ENCODE data around the gene TCF23. TPM values are rescaled to one million over a fixed set of nuclear protein-coding genes. Genes with fewer than 3 reads are reported as not detected.

The TCF23 gene
- total RNA-seq, 1 experiment from 2014 or later: 0.13 TPM

GRCh38 chr2:27150639-27151230, 1.9 kb downstream of the TCF23 start:
- ATAC-seq (no peak), DNase-seq (ENCODE audit: low spot score) (no peak)
- H3K27ac Mint-ChIP-seq: no peak overlapping the region
- no peaks in the 10 kb centered on the region for H3K27me3 Mint-ChIP-seq (ENCODE audit: low read depth)
- no peaks in the 10 kb centered on the region for H3K9me3 Mint-ChIP-seq
- H3K4me3 Mint-ChIP-seq: no peak overlapping the region
- H3K4me1 Mint-ChIP-seq: no peaks in the 10 kb centered on the region
- CTCF ChIA-PET: interaction anchor here (0.5 to 3.4 kb wide), 7 partner anchors 16 to 112 kb away, joined by 4 to 22 read pairs (median 9); partner anchors contain the start of gene PREB
- TF ChIP-seq AFF4 (CRISPR knock-in tag; IDR thresholded peaks at IDR 0.05; ENCODE audit: borderline replicate concordance) (no peak), SOX15 (CRISPR knock-in tag; IDR thresholded peaks at IDR 0.05) (no peak), ZSCAN18 (CRISPR knock-in tag; IDR thresholded peaks at IDR 0.05) (no peak), TEAD4 (CRISPR knock-in tag; IDR thresholded peaks at IDR 0.05) (no peak), HMGXB4 (CRISPR knock-in tag; IDR thresholded peaks at IDR 0.05) (no peak), RELA (CRISPR knock-in tag; IDR thresholded peaks at IDR 0.05; ENCODE audit: borderline replicate concordance) (no peak), ZNF121 (CRISPR knock-in tag; IDR thresholded peaks at IDR 0.05) (no peak), MLX (CRISPR knock-in tag; IDR thresholded peaks at IDR 0.05) (no peak), SMAD3 (CRISPR knock-in tag; IDR thresholded peaks at IDR 0.05; ENCODE audit: borderline replicate concordance) (no peak)
- no peaks in the 10 kb centered on the region for H3K36me3 Mint-ChIP-seq
- POLR2A ChIA-PET: no interaction called here

GRCh38 chr2:27152102-27152795, 3.4 kb downstream of the TCF23 start:
- Mint-ChIP-seq H3K9me3 (no peaks in the 10 kb centered on the region), H3K27ac (no peak overlapping the region), H3K27me3 (ENCODE audit: low read depth) (no peaks in the 10 kb centered on the region), H3K4me1 (no peaks in the 10 kb centered on the region), H3K4me3 (no peak overlapping the region), H3K36me3 (no peaks in the 10 kb centered on the region)
- ATAC-seq: peak; percentile 86
- ChIA-PET POLR2A (interaction anchor here (0.6 kb wide), 1 partner anchor 71 kb away, joined by 5 read pairs; no protein-coding TSS in a partner anchor), CTCF (interaction anchor here (0.6 to 3.2 kb wide), 8 partner anchors 11 to 140 kb away, joined by 3 to 22 read pairs (median 8); partner anchors contain the start of gene PREB)
- TF ChIP-seq CDX4 (CRISPR knock-in tag; IDR thresholded peaks at IDR 0.05; ENCODE audit: borderline replicate concordance) (no peak), CREB1 (CRISPR knock-in tag; IDR thresholded peaks at IDR 0.05) (no peak)
- DNase-seq (ENCODE audit: low spot score): peak; percentile 29
